NCI-H460 (cell line): ENCODE results near the gene VIPR2. TPM values are rescaled to one million over a fixed set of nuclear protein-coding genes. Genes with fewer than 3 reads are reported as not detected.

Source experiments
- DNase-seq: peaks from one replicate; pipeline ENCODE4 v3.0.0-alpha.2; 2016; ENCODE audit warnings: low read depth; ENCODE audit errors: extremely low read depth
- total RNA-seq: library from RNA; depleted of rRNA; stranded (reverse); fragments of >200 nt; shearing (Covaris generic); gene quantifications from 2 replicates; pipeline ENCODE4 v1.2.3, GENCODE V29; 2014

The VIPR2 gene
- total RNA-seq, 1 experiment from 2014 or later = 0.30 TPM

- no peak for DNase-seq
Observed at GRCh38 chr7:159071260-159071659, 73.4 kb downstream of the VIPR2 start.

GRCh38 chr7:159070431-159071148 is 74.1 kb downstream of the VIPR2 start:
- DNase-seq = no peak

- DNase-seq = no peak
Observed at GRCh38 chr7:159068893-159069448, 75.7 kb downstream of the VIPR2 start.

- DNase-seq = no peak
Observed at GRCh38 chr7:159068488-159068811, 76.2 kb downstream of the VIPR2 start.

GRCh38 chr7:159067576-159068487 is 76.8 kb downstream of the VIPR2 start:
- no peak for DNase-seq

GRCh38 chr7:159066816-159067575 is 77.7 kb downstream of the VIPR2 start:
- no peak for DNase-seq

- no peak for DNase-seq
Observed at GRCh38 chr7:159065852-159066480, 78.7 kb downstream of the VIPR2 start.

GRCh38 chr7:159064816-159065510 is 79.7 kb downstream of the VIPR2 start:
- no peak for DNase-seq

- DNase-seq = no peak
Observed at GRCh38 chr7:159064121-159064815, 80.4 kb downstream of the VIPR2 start.

- DNase-seq = no peak
Observed at GRCh38 chr7:159063046-159063840, 81.4 kb downstream of the VIPR2 start.

- DNase-seq = no peak
Observed at GRCh38 chr7:159062569-159062968, 82.1 kb downstream of the VIPR2 start.

GRCh38 chr7:159061674-159062212 is 82.9 kb downstream of the VIPR2 start:
- DNase-seq = no peak

GRCh38 chr7:159061209-159061608 is 83.5 kb downstream of the VIPR2 start:
- no peak for DNase-seq

GRCh38 chr7:159060440-159060839 is 84.2 kb downstream of the VIPR2 start:
- DNase-seq = no peak

GRCh38 chr7:159059629-159060028 is 85.0 kb downstream of the VIPR2 start:
- no peak for DNase-seq

GRCh38 chr7:159057647-159058046 is 87.0 kb downstream of the VIPR2 start:
- no peak for DNase-seq

- DNase-seq = no peak
Observed at GRCh38 chr7:159056737-159057136, 87.9 kb downstream of the VIPR2 start.

GRCh38 chr7:159051916-159052315 is 92.8 kb downstream of the VIPR2 start:
- DNase-seq = no peak
